AG08395 (cell line): Measurements from ENCODE around the gene PANK1.

Source experiments
- DNase-seq: peaks from one replicate; pipeline ENCODE4 v3.0.0; 2012; ENCODE audit warnings: mixed read lengths, low spot score

PANK1 gene

GRCh38 chr10:89535171-89536012, 109.7 kb downstream of the PANK1 start, which contains the start of gene SLC16A12:
Gene SLC16A12, minus strand, starts transcription at chr10:89535594. Its CDS starts 73,016 bp downstream, at chr10:89462578.
- no peak for DNase-seq

- DNase-seq: no peak
Observed at GRCh38 chr10:89534826-89535166, 110.2 kb downstream of the PANK1 start.
